Measurements from ENCODE around the gene PIK3R2.

PIK3R2 gene

GRCh38 chr19:18126097-18126496 lies 26.9 kb upstream of the PIK3R2 start:
- DNase-seq = no peak

- peak; percentile 53 for DNase-seq
Measured at GRCh38 chr19:18128044-18128443, 24.9 kb upstream of the PIK3R2 start.

DNA sequence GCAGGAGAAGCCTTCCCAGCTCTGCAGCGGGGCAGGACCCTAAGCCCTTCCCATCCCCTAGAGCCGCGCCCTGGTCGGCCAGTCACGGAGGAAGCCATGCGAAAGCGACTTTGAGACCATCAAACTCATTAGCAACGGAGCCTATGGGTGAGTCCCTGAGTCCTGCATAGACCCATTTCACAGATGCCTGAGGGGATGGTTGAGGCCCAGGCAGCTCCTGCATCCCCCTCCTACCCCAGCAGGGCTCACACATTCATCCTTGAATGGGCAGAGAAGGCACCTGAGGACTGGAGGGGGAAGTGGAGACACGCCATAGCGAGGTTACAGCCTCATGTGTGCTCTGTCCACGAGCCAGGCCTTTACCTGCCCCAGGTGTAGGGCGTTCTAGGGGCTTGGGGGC lies 24.2 kb upstream of the PIK3R2 start:
- DNase-seq = no peak

- DNase-seq = no peak
Measured at GRCh38 chr19:18130523-18131242, 22.3 kb upstream of the PIK3R2 start.

GRCh38 chr19:18131841-18132596 lies 20.9 kb upstream of the PIK3R2 start:
- no peak for DNase-seq

DNA sequence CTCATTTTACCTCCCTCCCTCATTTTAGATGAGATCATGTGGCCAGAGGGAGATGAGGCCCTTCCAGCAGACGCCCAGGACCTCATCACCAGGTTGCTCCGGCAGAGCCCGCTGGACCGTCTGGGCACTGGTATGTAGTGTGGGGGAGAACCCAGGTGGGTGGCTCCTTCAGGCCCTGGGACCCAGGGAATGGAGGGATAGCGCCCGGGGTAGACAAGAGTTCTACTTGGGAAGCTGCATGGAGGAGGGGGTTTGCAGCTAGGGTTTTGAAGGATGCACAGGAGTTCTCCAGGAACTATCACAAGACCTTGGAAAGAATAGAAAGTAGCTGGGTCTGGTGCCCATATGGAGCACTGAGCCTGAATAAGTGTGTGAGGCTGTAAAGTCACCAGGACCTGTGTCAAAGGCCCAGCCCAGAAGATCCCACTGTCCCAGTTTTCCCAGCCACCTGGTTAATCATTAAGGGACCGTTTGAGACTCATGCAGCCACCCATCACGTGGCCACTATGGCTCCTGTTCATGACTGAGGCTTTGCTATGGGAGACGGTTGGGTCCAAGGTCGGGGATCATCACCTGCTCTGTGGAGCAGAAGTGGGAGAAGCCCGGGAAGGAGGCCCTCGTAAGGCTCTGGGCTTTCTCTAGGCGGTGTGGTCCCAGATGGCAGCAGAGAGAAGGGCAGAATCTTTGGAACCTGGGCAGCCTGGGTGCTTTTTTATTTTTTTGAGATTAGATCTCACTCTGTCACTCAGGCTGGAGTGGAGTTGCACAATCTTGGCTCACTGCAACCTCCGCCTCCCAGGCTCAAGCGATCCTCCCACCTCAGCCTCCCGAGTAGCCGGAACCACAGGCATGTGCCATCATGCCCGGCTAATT lies 17.0 kb upstream of the PIK3R2 start:
- no peak for DNase-seq

- DNase-seq = no peak
Measured at GRCh38 chr19:18137242-18137641, 15.7 kb upstream of the PIK3R2 start.

DNA sequence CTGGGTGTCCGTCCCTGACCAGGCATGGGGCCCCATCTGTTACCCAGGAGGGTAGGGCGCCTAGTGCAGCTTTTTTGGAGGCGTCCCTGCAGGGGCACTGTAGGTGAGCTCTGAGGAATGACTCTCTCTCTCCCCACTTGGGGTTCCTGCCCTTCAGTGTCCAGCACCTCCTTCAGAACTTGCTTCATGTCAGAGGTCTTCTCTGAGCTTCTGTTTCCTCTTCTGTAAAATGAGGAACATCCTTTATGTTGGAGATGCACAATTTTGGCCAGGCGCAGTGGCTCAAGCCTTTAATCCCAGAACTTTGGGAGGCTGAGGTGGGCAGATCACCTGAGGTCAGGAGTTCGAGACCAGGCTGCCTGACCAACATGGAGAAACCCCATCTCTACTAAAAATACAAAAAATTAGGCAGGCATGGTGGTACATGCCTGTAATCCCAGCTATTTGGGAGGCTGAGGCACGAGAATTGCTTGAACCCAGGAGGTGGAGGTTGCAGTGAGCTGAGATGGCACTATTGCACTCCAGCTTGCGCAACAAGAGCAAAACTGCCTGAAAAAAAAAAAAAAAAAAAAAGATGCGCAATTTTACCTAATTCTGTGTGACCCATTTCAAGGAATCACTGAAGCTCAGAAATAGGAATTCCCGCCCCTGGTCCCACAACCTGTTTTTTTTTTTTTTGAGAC lies 15.2 kb upstream of the PIK3R2 start:
- no peak for DNase-seq

DNA sequence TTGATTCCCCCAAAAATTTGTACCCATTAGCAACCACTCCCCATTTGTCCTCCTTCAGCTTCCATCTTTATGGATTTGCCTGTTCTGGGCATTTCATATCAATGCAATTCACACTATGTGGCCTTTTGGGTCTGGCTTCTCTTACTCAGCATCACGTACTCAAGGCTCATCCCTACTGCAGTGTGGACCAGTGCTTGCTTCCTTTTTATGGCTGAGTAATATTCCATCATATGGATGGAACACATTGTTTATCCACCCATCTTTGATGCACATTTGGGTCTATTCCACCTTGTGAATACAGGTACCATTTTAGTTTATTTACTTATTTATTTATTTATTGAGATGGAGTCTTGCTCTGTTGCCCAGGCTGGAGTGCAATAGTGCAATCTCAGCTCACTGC lies 12.5 kb upstream of the PIK3R2 start:
- no peak for DNase-seq

DNA sequence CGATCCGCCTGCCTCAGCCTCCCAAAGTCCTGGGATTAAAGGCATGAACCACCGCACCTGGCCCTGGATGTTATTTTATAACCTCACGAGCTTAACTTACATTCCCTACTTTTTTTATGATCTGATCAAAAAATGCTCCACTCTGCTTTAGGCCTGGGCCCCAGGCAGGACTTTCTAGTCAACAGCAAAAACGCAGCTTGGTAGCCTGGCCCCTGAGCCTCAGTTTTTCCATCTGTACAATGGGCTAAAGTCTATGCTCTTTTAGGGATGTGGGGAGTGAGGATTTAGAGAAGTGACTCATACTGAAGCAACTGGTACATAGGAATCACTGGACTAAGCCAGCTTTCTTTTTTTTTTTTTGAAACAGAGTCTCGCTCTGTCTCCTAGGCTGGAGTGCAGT lies 11.9 kb upstream of the PIK3R2 start:
- no peak for DNase-seq

DNA sequence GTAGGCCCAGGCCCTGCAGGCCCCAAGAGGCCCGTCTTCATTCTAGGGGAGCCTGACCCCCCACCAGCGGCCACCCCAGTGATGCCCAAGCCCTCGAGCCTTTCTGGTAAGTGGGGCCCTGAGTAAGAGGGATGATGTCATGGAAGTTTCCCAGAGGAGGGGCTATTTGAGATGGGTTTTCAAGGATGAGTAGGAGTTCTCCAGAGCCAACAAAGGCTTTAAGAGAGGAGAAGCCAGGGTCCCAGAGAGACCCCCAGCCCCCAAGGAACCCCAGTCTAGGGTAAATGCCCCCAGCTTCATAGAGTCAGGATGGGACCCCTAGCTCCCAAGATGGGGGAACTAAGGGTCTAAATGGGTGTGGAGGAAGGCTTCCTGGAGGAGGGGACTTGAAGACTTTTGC lies 9.1 kb upstream of the PIK3R2 start:
- no peak for DNase-seq

GRCh38 chr19:18144361-18144760 lies 8.6 kb upstream of the PIK3R2 start:
- no peak for DNase-seq

DNA sequence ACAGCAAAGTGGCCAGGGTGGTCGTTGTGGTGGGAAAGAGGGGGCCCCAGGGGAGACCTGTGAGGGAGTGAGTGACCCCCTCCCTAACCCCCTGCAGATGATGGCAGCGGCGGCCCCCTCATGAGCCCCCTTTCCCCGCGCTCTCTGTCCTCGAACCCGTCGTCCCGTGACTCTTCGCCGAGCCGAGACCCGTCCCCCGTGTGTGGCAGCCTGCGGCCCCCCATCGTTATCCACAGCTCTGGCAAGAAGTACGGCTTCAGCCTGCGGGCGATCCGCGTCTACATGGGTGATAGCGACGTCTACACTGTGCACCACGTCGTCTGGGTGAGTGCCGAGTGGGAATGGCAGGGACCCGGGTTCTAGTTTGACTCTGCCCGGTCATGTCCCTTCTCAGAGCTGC lies 8.1 kb upstream of the PIK3R2 start:
- DNase-seq = no peak

DNA sequence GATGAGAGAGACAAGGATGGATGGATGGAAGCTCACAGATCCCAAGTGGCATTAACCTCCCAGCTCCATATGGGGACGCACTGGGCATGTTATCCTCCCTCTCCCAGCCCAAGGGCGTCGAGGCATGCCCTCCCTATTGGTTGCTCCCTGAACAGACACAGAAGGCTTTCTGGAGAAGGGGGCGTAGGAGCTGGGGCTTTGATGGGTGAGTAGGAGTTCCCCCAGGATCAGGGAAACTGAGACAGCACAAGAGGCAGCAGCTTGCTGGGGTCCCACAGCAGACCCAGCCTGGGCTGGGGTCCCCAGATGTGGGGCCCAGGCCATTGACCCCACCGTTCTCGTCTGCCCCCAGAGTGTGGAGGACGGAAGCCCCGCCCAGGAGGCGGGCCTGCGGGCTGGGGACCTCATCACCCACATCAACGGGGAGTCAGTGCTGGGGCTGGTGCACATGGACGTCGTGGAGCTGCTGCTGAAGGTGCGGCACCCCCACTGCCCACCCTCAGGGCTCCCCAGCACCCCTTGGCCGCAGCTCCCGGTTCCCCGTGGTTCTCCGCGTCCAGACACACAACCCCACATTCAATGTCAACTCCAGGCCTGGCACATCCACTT lies 7.5 kb upstream of the PIK3R2 start:
- DNase-seq = no peak

- no peak for DNase-seq
Measured at GRCh38 chr19:18147396-18147795, 5.6 kb upstream of the PIK3R2 start.

- no peak for DNase-seq
Measured at GRCh38 chr19:18149596-18149975, 3.4 kb upstream of the PIK3R2 start.

GRCh38 chr19:18150776-18151624 lies 2.0 kb upstream of the PIK3R2 start:
- no peak for DNase-seq

- DNase-seq = peak; percentile 99
Measured at GRCh38 chr19:18152442-18152816, 534 bp upstream of the PIK3R2 start.

DNA sequence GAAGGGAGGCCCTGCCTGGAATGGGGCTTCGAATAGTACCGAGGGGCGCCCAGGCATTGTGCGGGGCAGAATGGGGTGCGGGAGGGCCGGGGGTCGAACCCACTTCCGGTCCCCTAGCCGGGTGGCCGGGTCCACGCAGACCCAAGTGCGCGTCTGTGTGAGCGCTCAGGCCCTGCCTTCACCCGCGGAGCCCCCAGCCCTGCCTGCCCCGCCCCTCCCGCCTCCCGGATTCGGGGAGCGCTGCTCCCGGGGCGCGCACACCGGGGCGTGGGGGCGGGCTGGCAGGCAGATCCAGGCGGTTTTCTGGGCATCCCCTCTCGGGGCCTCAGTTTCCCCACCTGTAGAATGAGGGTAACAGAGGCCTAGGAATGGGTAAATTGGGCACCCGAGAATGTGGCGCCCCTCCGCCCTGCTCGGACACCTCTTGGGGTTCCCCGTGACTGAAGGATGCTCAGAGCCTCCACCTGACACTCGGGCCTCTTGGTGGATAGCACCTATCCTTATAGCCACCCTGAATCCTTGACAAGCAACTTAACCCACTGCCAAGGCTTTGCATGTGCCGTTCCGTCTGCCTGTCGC lies 682 bp downstream of the PIK3R2 start:
- DNase-seq = peak; percentile 23

DNA sequence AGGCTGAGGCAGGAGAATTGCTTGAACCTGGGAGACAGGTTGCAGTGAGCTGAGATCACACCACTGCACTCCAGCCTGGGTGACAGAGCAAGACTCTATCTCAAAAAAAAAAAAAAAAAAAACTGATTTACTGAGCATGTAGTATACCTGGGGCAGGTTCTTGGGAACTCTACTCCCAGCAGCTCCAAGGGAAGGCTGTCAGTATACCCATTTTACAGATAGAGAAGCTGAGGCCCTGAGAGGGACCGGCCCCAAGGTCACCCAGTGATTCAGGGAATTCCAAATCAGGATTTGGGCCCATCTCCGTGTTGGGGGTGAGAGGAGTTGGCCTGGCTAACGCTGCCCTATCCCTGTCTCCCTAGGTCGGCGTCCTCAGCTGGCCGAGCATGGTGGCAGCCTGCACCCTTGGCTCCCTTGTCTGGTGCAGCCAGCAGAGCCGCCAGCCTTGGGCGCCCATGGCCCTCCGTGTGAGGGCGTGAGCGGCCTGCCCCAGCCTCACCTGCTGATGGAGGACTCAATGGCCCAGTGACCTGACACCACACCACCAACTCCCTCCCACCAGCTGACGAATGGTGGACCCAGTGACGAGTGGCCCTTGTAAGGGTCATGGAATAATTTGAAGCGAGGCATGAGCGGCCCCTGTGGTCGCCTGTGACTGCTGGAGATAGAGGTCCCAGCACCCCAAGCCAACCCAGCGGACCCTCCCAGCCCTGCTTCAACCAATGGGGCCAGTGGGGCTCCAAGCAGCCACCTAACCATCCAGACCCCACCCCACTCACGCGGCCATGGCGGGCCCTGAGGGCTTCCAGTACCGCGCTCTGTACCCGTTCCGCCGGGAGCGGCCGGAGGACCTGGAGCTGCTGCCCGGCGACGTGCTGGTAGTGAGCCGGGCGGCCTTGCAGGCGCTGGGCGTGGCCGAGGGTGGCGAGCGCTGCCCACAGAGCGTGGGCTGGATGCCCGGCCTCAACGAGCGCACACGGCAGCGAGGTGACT lies 2.4 kb downstream of the PIK3R2 start:
- no peak for DNase-seq

Measured in activated CD4-positive, alpha-beta T cell treated with anti-CD3 and anti-CD28 coated beads, Interleukin-10, Interleukin-2, amounts not matched to agents 100 ng/mL and 50 ng/mL, durations not matched to agents 16 hours and 8 hours (primary cell).